GM10248 (cell line): ENCODE results near the gene CCDC192.
A peak's percentile ranks its signal among the peaks of the same experiment; 100 is the strongest.

ENCODE experiments used
- CTCF ChIA-PET: fragments of 300-600 bp; sonication (Branson Sonifier 250); formaldehyde crosslinking; extraction: SDS; loops from one replicate; lab custom pipeline; 2021; ENCODE audit warnings: antibody characterized with exemption; lab: Yijun Ruan, JAX
- POLR2A ChIA-PET: fragments of 350-650 bp; sonication (Branson Sonifier 250); formaldehyde crosslinking; extraction: SDS; loops from one replicate; lab custom pipeline; 2020; ENCODE audit warnings: antibody characterized with exemption; lab: Yijun Ruan, JAX
- DNase-seq: peaks from one replicate; pipeline ENCODE4 v3.0.0; 2012; ENCODE audit errors: extremely low spot score
- TF ChIP-seq, protein P1 (sequence below): IDR thresholded peaks from 2 replicates; pipeline ENCODE4 v1.5.1; 2012; ENCODE audit warnings: mild to moderate bottlenecking, low read depth; ENCODE audit errors: extremely low read depth, missing control alignments, control extremely low read depth

The CCDC192 gene

DNA sequence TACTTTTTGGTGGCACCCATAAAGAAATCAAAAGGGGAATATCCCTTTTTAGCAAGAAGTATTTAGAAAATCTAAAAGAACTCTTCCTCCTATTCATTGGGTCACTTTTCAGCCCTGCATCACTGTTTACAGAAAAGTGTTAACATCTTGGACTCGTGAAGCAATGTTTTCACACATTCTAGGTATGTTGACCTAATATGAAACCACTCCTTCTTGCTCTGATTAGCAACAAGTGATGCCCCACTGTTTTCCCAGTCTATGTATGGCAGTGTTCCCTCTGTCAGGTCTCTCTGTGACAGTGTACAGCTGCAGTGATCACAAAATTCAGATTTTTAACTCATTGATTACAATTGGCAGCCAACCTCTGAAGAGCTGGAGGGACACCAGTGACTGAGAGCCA is 232.2 kb downstream of the CCDC192 start:
- ChIA-PET POLR2A (no interaction called here), CTCF (interaction anchor here (1.3 to 2.8 kb wide), 4 partner anchors 9 to 149 kb away, joined by 3 to 9 read pairs (median 6); no protein-coding TSS in a partner anchor)
- no peak for DNase-seq
- TF ChIP-seq, protein P1, sequence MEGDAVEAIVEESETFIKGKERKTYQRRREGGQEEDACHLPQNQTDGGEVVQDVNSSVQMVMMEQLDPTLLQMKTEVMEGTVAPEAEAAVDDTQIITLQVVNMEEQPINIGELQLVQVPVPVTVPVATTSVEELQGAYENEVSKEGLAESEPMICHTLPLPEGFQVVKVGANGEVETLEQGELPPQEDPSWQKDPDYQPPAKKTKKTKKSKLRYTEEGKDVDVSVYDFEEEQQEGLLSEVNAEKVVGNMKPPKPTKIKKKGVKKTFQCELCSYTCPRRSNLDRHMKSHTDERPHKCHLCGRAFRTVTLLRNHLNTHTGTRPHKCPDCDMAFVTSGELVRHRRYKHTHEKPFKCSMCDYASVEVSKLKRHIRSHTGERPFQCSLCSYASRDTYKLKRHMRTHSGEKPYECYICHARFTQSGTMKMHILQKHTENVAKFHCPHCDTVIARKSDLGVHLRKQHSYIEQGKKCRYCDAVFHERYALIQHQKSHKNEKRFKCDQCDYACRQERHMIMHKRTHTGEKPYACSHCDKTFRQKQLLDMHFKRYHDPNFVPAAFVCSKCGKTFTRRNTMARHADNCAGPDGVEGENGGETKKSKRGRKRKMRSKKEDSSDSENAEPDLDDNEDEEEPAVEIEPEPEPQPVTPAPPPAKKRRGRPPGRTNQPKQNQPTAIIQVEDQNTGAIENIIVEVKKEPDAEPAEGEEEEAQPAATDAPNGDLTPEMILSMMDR, result no peak

GRCh38 chr5:127936439-127936972 is 233.3 kb downstream of the CCDC192 start:
- POLR2A ChIA-PET, result no interaction called here
- TF ChIP-seq, protein P1, result no peak
- CTCF ChIA-PET, result interaction anchor here (2.1 to 2.8 kb wide), 2 partner anchors 10 to 27 kb away, joined by 5 to 9 read pairs; no protein-coding TSS in a partner anchor
- DNase-seq, result peak; percentile 22

DNA sequence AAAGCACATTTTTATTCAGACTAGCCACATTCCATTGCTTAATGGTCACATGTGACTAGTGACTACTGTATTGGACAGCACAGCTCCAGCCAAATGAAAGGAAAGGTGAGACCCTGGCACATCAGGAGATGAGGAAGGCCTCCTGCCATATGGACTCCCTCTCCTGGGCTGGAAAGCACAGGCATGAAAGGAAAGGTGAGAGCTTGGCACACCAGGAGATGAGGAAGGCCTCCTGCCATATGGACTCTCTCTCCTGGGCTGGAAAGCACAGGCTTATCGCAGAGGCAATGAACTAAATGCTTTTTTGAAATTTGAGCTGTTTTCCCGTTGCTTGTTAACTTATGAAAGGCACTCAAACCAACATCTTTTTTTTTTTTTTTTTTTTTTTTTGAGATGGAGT is 235.6 kb downstream of the CCDC192 start:
- DNase-seq, result no peak
- POLR2A ChIA-PET, result interaction anchor here (0.7 kb wide), 1 partner anchor 266 kb away, joined by 5 read pairs; no protein-coding TSS in a partner anchor
- TF ChIP-seq, protein P1, result no peak
- CTCF ChIA-PET, result interaction anchor here (1.0 to 1.2 kb wide), 2 partner anchors 10 to 22 kb away, joined by 4 read pairs; no protein-coding TSS in a partner anchor

DNA sequence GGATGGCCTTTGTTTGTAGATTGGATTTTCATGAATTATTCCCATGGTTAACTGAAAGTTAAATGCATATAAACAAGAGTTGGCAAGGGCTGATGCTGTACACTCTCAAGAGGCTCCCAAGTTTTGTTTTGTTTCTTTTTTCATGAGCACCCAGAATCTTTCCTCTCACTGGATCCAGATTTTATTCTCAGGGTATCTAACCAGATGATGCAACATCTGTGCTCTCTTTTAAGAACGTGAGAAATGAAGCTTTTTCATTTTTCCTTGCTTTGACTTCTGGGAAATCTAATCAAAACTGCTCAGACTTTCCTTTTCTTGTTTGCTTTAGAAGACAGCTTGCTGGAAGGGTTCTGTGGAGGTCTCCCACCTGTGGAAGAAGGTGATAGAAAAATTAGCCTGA is 237.7 kb downstream of the CCDC192 start:
- ChIA-PET POLR2A (no interaction called here), CTCF (interaction anchor here (1.1 to 2.0 kb wide), 8 partner anchors 9 to 62 kb away, joined by 3 to 7 read pairs (median 4); no protein-coding TSS in a partner anchor)
- DNase-seq, result no peak
- TF ChIP-seq, protein P1, result no peak

- no peak for DNase-seq
- ChIA-PET CTCF (interaction anchor here (0.8 to 2.0 kb wide), 9 partner anchors 8 to 61 kb away, joined by 3 to 7 read pairs (median 3); no protein-coding TSS in a partner anchor), POLR2A (no interaction called here)
- TF ChIP-seq, protein P1, result no peak
Measured at GRCh38 chr5:127941646-127942045, 238.5 kb downstream of the CCDC192 start.

DNA sequence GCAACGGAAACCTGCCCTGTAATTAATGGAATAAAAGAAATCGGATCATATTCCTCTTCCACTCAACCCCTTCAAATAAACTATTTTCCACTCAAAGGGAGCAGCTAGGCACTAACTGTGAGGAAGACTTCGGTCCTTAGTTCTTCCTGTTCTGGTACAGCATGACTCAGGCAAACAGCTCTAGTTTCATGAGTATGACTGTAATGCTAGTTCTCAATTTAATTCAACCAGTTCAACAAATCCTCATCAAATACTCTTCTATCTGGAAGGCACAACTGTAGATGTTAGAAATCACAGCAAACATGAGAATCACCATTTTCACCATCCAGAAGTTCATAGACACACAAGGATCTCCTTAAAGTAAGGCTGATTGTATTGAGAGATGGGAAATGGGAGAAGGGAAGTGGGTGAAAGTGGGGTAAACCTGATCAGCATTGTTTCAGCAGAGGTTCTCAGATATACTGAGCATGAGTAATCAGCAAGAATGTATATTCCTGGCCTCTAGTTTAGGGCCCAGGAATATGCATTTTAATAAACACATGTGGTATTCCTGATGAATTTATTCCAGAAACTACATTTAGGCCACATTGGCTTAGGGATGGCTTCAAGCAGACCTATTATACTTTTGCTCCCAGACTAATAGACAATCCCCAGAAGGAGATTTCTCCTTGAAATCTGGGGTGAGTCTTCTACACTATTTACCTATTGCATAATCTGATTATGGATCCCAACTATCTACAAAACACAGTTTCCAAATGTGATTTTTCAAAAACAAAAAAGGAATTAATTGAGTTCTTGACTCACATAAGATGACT is 239.3 kb downstream of the CCDC192 start:
- TF ChIP-seq, protein P1, result no peak
- POLR2A ChIA-PET, result no interaction called here
- CTCF ChIA-PET, result interaction anchor here (0.8 to 1.3 kb wide), 4 partner anchors 22 to 60 kb away, joined by 3 to 4 read pairs (median 3); no protein-coding TSS in a partner anchor
- no peak for DNase-seq
